ENCODE results near the gene NUP93. TPM values are rescaled to one million over a fixed set of nuclear protein-coding genes. Genes with fewer than 3 reads are reported as not detected.

NUP93 gene
- total and polyA plus RNA-seq, 2 of the 8 experiments (the other 6 are each of a cell fraction or from before 2014, with no cell fraction given), result 147 to 201 TPM

DNA sequence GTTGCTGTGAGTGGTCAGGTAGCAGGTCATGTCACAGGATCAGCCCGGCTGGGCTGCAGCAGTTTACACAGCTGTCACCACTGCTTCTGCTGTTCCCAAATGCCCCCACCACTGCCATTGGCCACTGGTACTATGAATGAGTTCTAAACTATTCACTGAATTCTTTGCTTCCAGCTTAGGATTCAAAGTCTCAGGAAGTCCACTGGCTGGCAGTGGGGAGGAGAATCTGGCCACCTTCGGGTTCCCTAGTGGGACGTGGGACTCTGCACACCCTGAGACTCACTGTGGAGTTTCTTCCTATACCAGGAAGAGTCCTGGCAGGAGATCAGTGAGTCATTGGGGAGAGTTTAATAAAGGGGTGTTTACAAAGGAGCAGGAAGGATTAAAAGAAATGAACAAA is 40.8 kb upstream of the NUP93 start (continued):
- TF ChIP-seq, protein P1, sequence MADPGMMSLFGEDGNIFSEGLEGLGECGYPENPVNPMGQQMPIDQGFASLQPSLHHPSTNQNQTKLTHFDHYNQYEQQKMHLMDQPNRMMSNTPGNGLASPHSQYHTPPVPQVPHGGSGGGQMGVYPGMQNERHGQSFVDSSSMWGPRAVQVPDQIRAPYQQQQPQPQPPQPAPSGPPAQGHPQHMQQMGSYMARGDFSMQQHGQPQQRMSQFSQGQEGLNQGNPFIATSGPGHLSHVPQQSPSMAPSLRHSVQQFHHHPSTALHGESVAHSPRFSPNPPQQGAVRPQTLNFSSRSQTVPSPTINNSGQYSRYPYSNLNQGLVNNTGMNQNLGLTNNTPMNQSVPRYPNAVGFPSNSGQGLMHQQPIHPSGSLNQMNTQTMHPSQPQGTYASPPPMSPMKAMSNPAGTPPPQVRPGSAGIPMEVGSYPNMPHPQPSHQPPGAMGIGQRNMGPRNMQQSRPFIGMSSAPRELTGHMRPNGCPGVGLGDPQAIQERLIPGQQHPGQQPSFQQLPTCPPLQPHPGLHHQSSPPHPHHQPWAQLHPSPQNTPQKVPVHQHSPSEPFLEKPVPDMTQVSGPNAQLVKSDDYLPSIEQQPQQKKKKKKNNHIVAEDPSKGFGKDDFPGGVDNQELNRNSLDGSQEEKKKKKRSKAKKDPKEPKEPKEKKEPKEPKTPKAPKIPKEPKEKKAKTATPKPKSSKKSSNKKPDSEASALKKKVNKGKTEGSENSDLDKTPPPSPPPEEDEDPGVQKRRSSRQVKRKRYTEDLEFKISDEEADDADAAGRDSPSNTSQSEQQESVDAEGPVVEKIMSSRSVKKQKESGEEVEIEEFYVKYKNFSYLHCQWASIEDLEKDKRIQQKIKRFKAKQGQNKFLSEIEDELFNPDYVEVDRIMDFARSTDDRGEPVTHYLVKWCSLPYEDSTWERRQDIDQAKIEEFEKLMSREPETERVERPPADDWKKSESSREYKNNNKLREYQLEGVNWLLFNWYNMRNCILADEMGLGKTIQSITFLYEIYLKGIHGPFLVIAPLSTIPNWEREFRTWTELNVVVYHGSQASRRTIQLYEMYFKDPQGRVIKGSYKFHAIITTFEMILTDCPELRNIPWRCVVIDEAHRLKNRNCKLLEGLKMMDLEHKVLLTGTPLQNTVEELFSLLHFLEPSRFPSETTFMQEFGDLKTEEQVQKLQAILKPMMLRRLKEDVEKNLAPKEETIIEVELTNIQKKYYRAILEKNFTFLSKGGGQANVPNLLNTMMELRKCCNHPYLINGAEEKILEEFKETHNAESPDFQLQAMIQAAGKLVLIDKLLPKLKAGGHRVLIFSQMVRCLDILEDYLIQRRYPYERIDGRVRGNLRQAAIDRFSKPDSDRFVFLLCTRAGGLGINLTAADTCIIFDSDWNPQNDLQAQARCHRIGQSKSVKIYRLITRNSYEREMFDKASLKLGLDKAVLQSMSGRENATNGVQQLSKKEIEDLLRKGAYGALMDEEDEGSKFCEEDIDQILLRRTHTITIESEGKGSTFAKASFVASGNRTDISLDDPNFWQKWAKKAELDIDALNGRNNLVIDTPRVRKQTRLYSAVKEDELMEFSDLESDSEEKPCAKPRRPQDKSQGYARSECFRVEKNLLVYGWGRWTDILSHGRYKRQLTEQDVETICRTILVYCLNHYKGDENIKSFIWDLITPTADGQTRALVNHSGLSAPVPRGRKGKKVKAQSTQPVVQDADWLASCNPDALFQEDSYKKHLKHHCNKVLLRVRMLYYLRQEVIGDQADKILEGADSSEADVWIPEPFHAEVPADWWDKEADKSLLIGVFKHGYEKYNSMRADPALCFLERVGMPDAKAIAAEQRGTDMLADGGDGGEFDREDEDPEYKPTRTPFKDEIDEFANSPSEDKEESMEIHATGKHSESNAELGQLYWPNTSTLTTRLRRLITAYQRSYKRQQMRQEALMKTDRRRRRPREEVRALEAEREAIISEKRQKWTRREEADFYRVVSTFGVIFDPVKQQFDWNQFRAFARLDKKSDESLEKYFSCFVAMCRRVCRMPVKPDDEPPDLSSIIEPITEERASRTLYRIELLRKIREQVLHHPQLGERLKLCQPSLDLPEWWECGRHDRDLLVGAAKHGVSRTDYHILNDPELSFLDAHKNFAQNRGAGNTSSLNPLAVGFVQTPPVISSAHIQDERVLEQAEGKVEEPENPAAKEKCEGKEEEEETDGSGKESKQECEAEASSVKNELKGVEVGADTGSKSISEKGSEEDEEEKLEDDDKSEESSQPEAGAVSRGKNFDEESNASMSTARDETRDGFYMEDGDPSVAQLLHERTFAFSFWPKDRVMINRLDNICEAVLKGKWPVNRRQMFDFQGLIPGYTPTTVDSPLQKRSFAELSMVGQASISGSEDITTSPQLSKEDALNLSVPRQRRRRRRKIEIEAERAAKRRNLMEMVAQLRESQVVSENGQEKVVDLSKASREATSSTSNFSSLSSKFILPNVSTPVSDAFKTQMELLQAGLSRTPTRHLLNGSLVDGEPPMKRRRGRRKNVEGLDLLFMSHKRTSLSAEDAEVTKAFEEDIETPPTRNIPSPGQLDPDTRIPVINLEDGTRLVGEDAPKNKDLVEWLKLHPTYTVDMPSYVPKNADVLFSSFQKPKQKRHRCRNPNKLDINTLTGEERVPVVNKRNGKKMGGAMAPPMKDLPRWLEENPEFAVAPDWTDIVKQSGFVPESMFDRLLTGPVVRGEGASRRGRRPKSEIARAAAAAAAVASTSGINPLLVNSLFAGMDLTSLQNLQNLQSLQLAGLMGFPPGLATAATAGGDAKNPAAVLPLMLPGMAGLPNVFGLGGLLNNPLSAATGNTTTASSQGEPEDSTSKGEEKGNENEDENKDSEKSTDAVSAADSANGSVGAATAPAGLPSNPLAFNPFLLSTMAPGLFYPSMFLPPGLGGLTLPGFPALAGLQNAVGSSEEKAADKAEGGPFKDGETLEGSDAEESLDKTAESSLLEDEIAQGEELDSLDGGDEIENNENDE (IDR thresholded peaks at IDR 0.05; ENCODE audit: insufficient replicate concordance, low read length), result no peak
- TF ChIP-seq RNF2 (IDR thresholded peaks at IDR 0.05; ENCODE audit: borderline replicate concordance, low read depth, low read length, missing control alignments, poor library complexity, severe bottlenecking) (no peak), MAFK (IDR thresholded peaks at IDR 0.05; ENCODE audit: low read depth, low read length) (no peak), POLR2AphosphoS5 (IDR thresholded peaks at IDR 0.05; ENCODE audit: low read depth, low read length) (no peak), NRF1 (IDR thresholded peaks at IDR 0.05; ENCODE audit: low read depth, low read length) (no peak)

Data from H1 (cell line).